K562 (cell line): Measurements from ENCODE around the gene NRCAM. TPM values are rescaled to one million over a fixed set of nuclear protein-coding genes. Genes with fewer than 3 reads are reported as not detected.
A peak's percentile ranks its signal among the peaks of the same experiment; 100 is the strongest.

ENCODE experiments used
- KDM2B ChIP-seq: fragments of 250-450 bp; sonication (Bioruptor Pico); IDR thresholded peaks from 2 replicates; pipeline ENCODE4 v1.8.0; 2021; ENCODE audit warnings: mild to moderate bottlenecking, moderate library complexity
- MAFF ChIP-seq: IDR thresholded peaks from 2 replicates; pipeline ENCODE4 v1.6.1; 2012; ENCODE audit warnings: low read length, improper control_type of control experiment
- SMAD1 ChIP-seq: fragments of 150-350 bp; IDR thresholded peaks from 2 replicates; pipeline ENCODE4 v1.6.1; 2014; ENCODE audit warnings: low read length, low read depth; ENCODE audit not compliant: partially characterized antibody
- TRIM24 ChIP-seq, 2 experiments: fragments of 450-650 bp; IDR thresholded peaks; 2 replicates each; pipeline ENCODE4 v1.6.1; 2016
- ZBTB49 ChIP-seq: sonication (generic); formaldehyde crosslinking; IDR thresholded peaks from 2 replicates; pipeline ENCODE4 v1.8.0; 2022; ENCODE audit warnings: missing genetic modification reagents, mild to moderate bottlenecking, borderline replicate concordance
- ZFP36 ChIP-seq: fragments of 150-350 bp; IDR thresholded peaks from 2 replicates; pipeline ENCODE4 v1.6.1; 2018; ENCODE audit warnings: low read length, low read depth; ENCODE audit not compliant: partially characterized antibody
- ZNF830 ChIP-seq: fragments of 250-450 bp; sonication (Bioruptor Pico); IDR thresholded peaks from 2 replicates; pipeline ENCODE4 v1.5.0; 2021; ENCODE audit warnings: mild to moderate bottlenecking
- polyA plus RNA-seq, 8 experiments: library from polyadenylated mRNA; depleted of rRNA in 4 of 8; stranded (reverse) in 5 of 8; unstranded in 3 of 8; fragments of >200 nt; fragmentation: Nextera tagmentation in 2 of 8; fragmentation: Illumina TruSeq in 1 of 8; extraction: Ambion mirVana in 2 of 8; extraction: Trizol in 1 of 8; gene quantifications; 2 replicates each; pipeline versions ENCODE4 v1.2.1 to v1.2.3, GENCODE V29; 2011 to 2014; ENCODE audit warnings: inconsistent platforms in 1 of 8, missing spikeins in 1 of 8
- total RNA-seq, 7 experiments: library from RNA; depleted of rRNA in 6 of 7; stranded (reverse); fragments of >200 nt in 6 of 7; fragmentation: Illumina TruSeq in 2 of 7; extraction: Trizol in 2 of 7; gene quantifications; 2 replicates each; pipeline versions ENCODE4 v1.2.1 to v1.2.3, GENCODE V29; 2011 to 2021; ENCODE audit warnings: low replicate concordance in 1 of 7
- TF ChIP-seq, protein P1 (sequence below), 3 experiments: fragments of 200-800 bp in 1 of 3; fragments of 250-450 bp in 1 of 3; fragments of 450-650 bp in 1 of 3; sonication (Bioruptor Pico) in 1 of 3; sonication (Bioruptor generic) in 1 of 3; formaldehyde crosslinking in 1 of 3; IDR thresholded peaks; 2 replicates each; pipeline versions ENCODE4 v1.6.1 to v1.8.0; 2016 to 2022; ENCODE audit warnings: mild to moderate bottlenecking in 2 of 3, missing genetic modification characterization in 2 of 3, missing compliant biosample characterization in 1 of 3, moderate library complexity in 1 of 3
- TF ChIP-seq, protein P2 (sequence below), 2 experiments: fragments of 450-650 bp in 1 of 2; sonication (generic) in 1 of 2; formaldehyde crosslinking; conservative IDR thresholded peaks; 2 replicates each; pipeline versions ENCODE4 v1.4.0 to v1.8.1; 2020 to 2022; ENCODE audit warnings: mild to moderate bottlenecking in 1 of 2, missing genetic modification reagents in 1 of 2

NRCAM gene
- total and polyA plus RNA-seq, 9 of the 15 experiments (the other 6 are each of a cell fraction or from before 2014, with no cell fraction given) = 0.03 to 0.54 (median 0.12) TPM; not detected in 1

DNA sequence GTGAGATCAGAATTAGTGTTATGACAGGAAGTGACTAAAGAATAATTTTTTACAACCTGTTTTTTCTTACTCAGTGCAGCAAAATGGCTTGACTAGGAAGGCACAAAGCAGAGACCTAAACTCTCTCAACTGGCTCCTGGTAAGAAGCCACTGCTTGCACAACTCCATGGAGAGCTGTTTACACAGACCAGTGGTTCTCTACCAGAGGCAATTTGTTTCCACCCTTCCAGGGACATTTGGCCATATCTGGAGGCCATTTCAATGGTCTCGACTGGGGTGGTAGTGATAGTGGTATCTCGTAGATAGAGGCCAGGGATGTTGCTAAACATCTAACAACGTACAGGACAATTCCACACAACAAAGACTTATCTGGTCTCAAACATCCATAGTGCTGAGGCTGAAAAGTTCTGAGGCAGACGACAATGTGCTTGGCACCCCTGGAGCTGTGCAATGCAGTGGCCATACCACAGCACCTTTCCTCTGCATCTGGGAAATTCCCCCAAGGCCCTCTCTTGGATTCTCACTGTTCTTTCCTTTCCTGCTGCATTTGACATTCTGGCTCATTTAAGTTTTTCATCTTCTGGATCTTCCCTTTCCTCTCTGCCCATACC lies 220.7 kb downstream of the NRCAM start (continued):
- TF ChIP-seq, protein P1, sequence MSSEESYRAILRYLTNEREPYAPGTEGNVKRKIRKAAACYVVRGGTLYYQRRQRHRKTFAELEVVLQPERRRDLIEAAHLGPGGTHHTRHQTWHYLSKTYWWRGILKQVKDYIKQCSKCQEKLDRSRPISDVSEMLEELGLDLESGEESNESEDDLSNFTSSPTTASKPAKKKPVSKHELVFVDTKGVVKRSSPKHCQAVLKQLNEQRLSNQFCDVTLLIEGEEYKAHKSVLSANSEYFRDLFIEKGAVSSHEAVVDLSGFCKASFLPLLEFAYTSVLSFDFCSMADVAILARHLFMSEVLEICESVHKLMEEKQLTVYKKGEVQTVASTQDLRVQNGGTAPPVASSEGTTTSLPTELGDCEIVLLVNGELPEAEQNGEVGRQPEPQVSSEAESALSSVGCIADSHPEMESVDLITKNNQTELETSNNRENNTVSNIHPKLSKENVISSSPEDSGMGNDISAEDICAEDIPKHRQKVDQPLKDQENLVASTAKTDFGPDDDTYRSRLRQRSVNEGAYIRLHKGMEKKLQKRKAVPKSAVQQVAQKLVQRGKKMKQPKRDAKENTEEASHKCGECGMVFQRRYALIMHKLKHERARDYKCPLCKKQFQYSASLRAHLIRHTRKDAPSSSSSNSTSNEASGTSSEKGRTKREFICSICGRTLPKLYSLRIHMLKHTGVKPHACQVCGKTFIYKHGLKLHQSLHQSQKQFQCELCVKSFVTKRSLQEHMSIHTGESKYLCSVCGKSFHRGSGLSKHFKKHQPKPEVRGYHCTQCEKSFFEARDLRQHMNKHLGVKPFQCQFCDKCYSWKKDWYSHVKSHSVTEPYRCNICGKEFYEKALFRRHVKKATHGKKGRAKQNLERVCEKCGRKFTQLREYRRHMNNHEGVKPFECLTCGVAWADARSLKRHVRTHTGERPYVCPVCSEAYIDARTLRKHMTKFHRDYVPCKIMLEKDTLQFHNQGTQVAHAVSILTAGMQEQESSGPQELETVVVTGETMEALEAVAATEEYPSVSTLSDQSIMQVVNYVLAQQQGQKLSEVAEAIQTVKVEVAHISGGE (CRISPR knock-in tag; IDR thresholded peaks at IDR 0.05) = peak in 1 of 3 experiments; percentile 69; a peak in 2 of 6 replicates
- TF ChIP-seq, protein P2, sequence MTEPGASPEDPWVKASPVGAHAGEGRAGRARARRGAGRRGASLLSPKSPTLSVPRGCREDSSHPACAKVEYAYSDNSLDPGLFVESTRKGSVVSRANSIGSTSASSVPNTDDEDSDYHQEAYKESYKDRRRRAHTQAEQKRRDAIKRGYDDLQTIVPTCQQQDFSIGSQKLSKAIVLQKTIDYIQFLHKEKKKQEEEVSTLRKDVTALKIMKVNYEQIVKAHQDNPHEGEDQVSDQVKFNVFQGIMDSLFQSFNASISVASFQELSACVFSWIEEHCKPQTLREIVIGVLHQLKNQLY (CRISPR knock-in tag; conservative IDR thresholded peaks at IDR 0.05) = no peak
- TF ChIP-seq TRIM24 (IDR thresholded peaks at IDR 0.05) (peak; percentile 90 to 92), ZNF830 (CRISPR knock-in tag) (no peak), ZFP36 (no peak), ZBTB49 (CRISPR knock-in tag) (no peak), SMAD1 (no peak), MAFF (peak; percentile 7; the same call in 1 of the 2 replicates), KDM2B (no peak)
